Heart left ventricle (tissue), 16 donors: ENCODE results near the gene PRDM15. TPM values are rescaled to one million over a fixed set of nuclear protein-coding genes. Genes with fewer than 3 reads are reported as not detected.

Experiments
- ATAC-seq, 4 donors: fragments of 200-7000 bp; cut with Tn5 transposase; one replicate each; pipeline ENCODE4 v1.9.1; 2020 to 2022; ENCODE audit warnings: moderate library complexity in 4 of 4, mild to moderate bottlenecking in 3 of 4, moderate number of reproducible peaks in 1 of 4
- DNase-seq, 5 donors: peaks; one replicate each; pipeline ENCODE4 v3.0.0-alpha.2; 2020
- H3K27ac ChIP-seq, 12 donors: fragments of 200-600 bp; sonication (generic) in 4 of 12; one replicate each; pipeline versions ENCODE4 v1.5.0 to v1.8.0; 2016 to 2022; ENCODE audit warnings: mild to moderate bottlenecking in 2 of 12
- H3K27me3 ChIP-seq, 9 donors: fragments of 200-600 bp; sonication (generic) in 2 of 9; one replicate each; pipeline versions ENCODE4 v1.5.1 to v1.8.0; 2016 to 2022; ENCODE audit warnings: mild to moderate bottlenecking in 3 of 9
- H3K36me3 ChIP-seq, 9 donors: fragments of 200-600 bp; sonication (generic) in 2 of 9; one replicate each; pipeline versions ENCODE4 v1.5.0 to v1.8.0; 2018 to 2022; ENCODE audit warnings: mild to moderate bottlenecking in 2 of 9
- H3K4me1 ChIP-seq, 12 donors: fragments of 200-600 bp; sonication (generic) in 4 of 12; one replicate each; pipeline versions ENCODE4 v1.5.0 to v1.8.0; 2016 to 2022; ENCODE audit warnings: mild to moderate bottlenecking in 3 of 12
- H3K4me3 ChIP-seq, 12 donors: fragments of 200-600 bp; sonication (generic) in 4 of 12; one replicate each; pipeline versions ENCODE4 v1.5.0 to v1.8.0; 2017 to 2022; ENCODE audit warnings: mild to moderate bottlenecking in 9 of 12, moderate library complexity in 4 of 12
- H3K9me3 ChIP-seq, 12 donors: fragments of 200-600 bp; sonication (generic) in 4 of 12; one replicate each; pipeline versions ENCODE4 v1.5.0 to v1.8.0; 2016 to 2022; ENCODE audit warnings: mild to moderate bottlenecking in 1 of 12
- POLR2A ChIP-seq, 2 donors: fragments of 450-650 bp; IDR thresholded peaks; one replicate each; pipeline ENCODE4 v1.6.1; 2017; ENCODE audit warnings: antibody characterized with exemption in 2 of 2, mild to moderate bottlenecking in 2 of 2, moderate library complexity in 2 of 2
- WGBS, 4 donors: extraction: QIAGEN DNeasy Blood & Tissue Kit in 2 of 4; methylation state at CpG; one replicate each; pipeline versions ENCODE4 v1.1.5 to v1.1.7; 2013 to 2018; 5-methylcytosine and 5-hydroxymethylcytosine counted together
- intact Hi-C, 10 donors: fragments of 100-400 bp; cut with DNase I; formaldehyde crosslinking; loops; one replicate each; pipeline versions ENCODE4 v1.11.1 to v1.14.2; 2022
- polyA plus RNA-seq, 2 donors: library from polyadenylated mRNA; stranded (reverse); fragments of 200-250 nt; gene quantifications; one replicate each; pipeline ENCODE4 v1.2.3, GENCODE V29; 2013
- total RNA-seq, 9 donors: library from RNA; depleted of rRNA in 2 of 9; stranded (reverse); fragments of >200 nt in 2 of 9; fragmentation: NEBNext Ultra II Directional in 3 of 9; extraction: Animal tissue kit (Norgen Biotek cat#: 25700) in 3 of 9; gene quantifications; one replicate each; pipeline versions ENCODE4 v1.1.0 to v1.2.4, GENCODE V29; 2016 to 2023
- TF ChIP-seq, protein P1 (sequence below), 12 donors: fragments of 200-600 bp; sonication (generic) in 4 of 12; IDR thresholded peaks; one replicate each; pipeline versions ENCODE4 v1.5.0 to v1.8.0; 2018 to 2022; ENCODE audit warnings: antibody characterized with exemption in 12 of 12, mild to moderate bottlenecking in 5 of 12
- donor health status: ischemic (EF 13 %, LVEDD 7.1; RV severe dilation, severe dysfunction).
- donor health status: healthy with polysubstance abuse.
- donor health status: DM: no; HTN: yes; CAD: no.
- donor health status: DM: no; HTN: no; CAD: no.
- donor health status: ischemic (EF 25% LVEDD 6.9; RV normal size, moderate dysfunction).
- donor health status: ischemic (EF 25% LVEDD 5.7; RV mildly dilated, moderate dysfunction).
- donor health status: healthy.
- donor health status: DM: yes; HTN: yes; CAD: no.
- donor health status: ischemic (EF 35%, LVEDD 5.7; RV mildly dilated, moderate dysfunction).
- donor health status: nonischemic (EF 11% LVEDD 7.7; RV severe dilation, severe dysfunction).
- donor health status: DM: yes; HTN: yes; CAD: no.
- donor health status: PGD.
- donor health status: ischemic (EF 29% LVEDD 5.4; RV normal size, mild dysfunction).
- donor health status: nonischemic (EF 23%, LVEDD 6.1; RV moderate dilation, normal function).

Gene PRDM15
- total and polyA plus RNA-seq, 11 donors, result 2.1 to 6.3 (median 2.7) TPM

DNA sequence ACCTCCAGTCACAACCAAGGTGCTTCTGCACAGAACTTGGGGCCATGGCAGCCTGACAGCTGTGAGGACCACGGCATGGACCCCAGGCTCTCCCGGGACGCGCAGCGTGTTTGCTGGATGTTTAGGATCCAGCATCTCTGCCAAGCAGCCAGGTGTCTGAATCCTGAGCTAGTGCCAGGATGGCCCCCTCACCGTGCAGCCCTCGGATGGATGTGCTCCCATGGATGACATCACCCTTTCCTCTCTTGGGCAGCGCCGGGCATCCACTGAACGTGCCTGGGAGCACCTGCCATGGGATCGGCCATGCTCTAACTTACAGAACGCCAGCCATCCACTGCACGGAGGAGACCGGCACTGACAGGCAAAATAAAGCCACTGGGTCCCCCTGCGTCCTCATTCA is 53.9 kb downstream of the PRDM15 start:
- DNase-seq (peak in 1 of 5 donors; percentile 37), ATAC-seq (no peak)
- H3K27ac ChIP-seq, result no peak overlapping the region
- intact Hi-C loops, result no loop called here
- no peak for TF ChIP-seq POLR2A (IDR thresholded peaks at IDR 0.05)
- TF ChIP-seq, protein P1, sequence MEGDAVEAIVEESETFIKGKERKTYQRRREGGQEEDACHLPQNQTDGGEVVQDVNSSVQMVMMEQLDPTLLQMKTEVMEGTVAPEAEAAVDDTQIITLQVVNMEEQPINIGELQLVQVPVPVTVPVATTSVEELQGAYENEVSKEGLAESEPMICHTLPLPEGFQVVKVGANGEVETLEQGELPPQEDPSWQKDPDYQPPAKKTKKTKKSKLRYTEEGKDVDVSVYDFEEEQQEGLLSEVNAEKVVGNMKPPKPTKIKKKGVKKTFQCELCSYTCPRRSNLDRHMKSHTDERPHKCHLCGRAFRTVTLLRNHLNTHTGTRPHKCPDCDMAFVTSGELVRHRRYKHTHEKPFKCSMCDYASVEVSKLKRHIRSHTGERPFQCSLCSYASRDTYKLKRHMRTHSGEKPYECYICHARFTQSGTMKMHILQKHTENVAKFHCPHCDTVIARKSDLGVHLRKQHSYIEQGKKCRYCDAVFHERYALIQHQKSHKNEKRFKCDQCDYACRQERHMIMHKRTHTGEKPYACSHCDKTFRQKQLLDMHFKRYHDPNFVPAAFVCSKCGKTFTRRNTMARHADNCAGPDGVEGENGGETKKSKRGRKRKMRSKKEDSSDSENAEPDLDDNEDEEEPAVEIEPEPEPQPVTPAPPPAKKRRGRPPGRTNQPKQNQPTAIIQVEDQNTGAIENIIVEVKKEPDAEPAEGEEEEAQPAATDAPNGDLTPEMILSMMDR (IDR thresholded peaks at IDR 0.05), result no peak
- peaks cover 0 to 50% (median 18%) of the 10 kb centered on the region in 9 donors for H3K36me3 ChIP-seq
- no peaks in the 10 kb centered on the region for H3K27me3 ChIP-seq
- WGBS, 4 donors, result 70 to 85% (median 82%) methylated on average over 4 to 15 of the region's 15 CpGs
- H3K4me1 ChIP-seq, result no peaks in the 10 kb centered on the region
- H3K4me3 ChIP-seq, result no peak overlapping the region
- H3K9me3 ChIP-seq, result no peaks in the 10 kb centered on the region

DNA sequence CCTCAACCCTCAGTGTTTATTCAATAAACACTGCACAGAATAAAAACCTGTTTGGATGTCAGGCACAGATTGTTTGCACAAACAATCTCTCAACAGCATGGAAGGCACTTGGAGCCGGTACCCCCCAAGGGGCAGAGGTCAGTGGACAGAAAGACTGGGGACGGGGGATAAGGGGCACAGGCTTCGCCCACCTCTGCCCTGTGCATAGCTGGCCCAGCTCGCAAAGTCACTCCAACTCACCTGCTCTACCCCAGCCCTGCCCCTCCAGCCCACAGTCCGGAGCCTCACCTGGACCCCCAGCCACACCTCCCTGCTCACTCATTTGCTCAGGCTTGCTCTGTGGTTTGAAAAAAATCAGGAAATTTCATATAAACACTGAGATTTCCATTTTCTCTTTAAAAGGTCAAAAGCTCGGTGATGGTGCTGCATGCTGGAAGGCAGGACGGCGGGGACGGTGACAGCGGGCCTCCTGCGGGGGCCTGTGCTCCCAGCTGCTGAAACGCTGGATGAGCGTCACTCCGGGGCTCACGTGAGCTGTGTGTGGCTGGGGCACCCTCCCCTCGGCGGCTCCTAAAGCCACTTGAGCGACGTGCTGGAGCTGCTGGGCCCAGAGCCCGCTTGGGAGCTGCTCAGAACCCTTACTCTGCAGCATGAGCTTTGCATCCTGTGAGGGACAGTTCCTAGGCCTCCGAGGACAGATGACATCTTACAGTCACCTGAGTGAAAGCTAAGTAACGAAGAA is 54.5 kb downstream of the PRDM15 start:
- intact Hi-C loops, result no loop called here
- H3K36me3 ChIP-seq, result peaks cover 0 to 52% (median 18%) of the 10 kb centered on the region in 9 donors
- H3K9me3 ChIP-seq, result no peaks in the 10 kb centered on the region
- WGBS, 4 donors, result 81 to 90% (median 87%) methylated on average over 19 to 22 of the region's 22 CpGs
- no peak overlapping the region for H3K27ac ChIP-seq
- no peaks in the 10 kb centered on the region for H3K4me1 ChIP-seq
- DNase-seq, result no peak
- no peak for ATAC-seq
- H3K4me3 ChIP-seq, result no peak overlapping the region
- H3K27me3 ChIP-seq, result no peaks in the 10 kb centered on the region
- TF ChIP-seq, protein P1 (IDR thresholded peaks at IDR 0.05), result no peak
- no peak for TF ChIP-seq POLR2A (IDR thresholded peaks at IDR 0.05)

DNA sequence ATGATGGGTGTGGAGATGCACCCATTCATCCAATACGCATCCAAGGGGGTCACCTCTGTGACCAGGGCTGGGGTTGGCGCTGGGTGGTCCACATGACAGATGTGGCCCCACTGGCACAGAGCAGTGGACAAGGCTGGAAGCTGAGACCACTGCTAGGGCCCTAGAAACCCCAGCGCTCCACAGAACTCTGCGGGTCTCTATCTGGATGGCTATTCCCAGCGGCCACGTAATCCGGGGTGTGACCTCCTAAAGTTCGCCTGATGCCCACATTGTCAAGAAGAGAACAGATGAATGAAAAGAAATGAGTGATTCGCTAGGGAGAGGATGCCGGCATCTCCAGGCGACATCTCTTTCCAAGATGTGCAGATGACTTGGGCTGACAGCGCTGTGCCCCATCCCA is 55.2 kb downstream of the PRDM15 start:
- Histone ChIP-seq H3K27ac (no peak overlapping the region), H3K27me3 (no peaks in the 10 kb centered on the region), H3K4me1 (no peaks in the 10 kb centered on the region), H3K36me3 (peaks cover 0 to 53% (median 18%) of the 10 kb centered on the region in 9 donors), H3K4me3 (no peak overlapping the region), H3K9me3 (no peaks in the 10 kb centered on the region)
- 90 to 99% (median 95%) methylated on average over 12 of the region's 12 CpGs for WGBS, 4 donors
- no peak for DNase-seq
- TF ChIP-seq, protein P1 (IDR thresholded peaks at IDR 0.05), result no peak
- TF ChIP-seq POLR2A (IDR thresholded peaks at IDR 0.05), result no peak
- intact Hi-C loops, result no loop called here
- no peak for ATAC-seq

DNA sequence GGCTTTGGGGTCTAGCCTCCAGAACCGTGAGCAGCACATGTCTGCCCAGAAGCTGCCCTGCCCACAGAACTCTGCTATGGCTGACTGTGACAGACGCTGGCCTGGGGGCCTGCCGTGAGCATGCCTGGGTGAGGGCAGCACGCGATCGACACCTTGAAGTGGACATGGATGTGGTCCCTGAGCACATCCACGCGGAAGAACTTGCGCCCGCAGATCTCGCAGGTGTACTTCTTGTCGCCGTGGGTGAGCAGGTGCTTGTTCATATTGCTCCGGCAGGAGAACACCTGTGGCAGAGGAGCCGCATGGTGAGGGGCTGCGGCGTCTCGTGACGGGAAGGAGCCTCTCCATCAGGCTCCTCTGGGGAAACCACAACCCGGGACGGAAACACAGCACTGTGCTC is 56.0 kb downstream of the PRDM15 start:
- no peaks in the 10 kb centered on the region for H3K27me3 ChIP-seq
- no peak for ATAC-seq
- no peak overlapping the region for H3K4me3 ChIP-seq
- no peaks in the 10 kb centered on the region for H3K4me1 ChIP-seq
- peaks cover 0 to 52% (median 18%) of the 10 kb centered on the region in 9 donors for H3K36me3 ChIP-seq
- no peak for TF ChIP-seq POLR2A (IDR thresholded peaks at IDR 0.05)
- TF ChIP-seq, protein P1 (IDR thresholded peaks at IDR 0.05), result no peak
- H3K27ac ChIP-seq, result no peak overlapping the region
- peak in 1 of 5 donors; percentile 45 for DNase-seq
- intact Hi-C loops, result no loop called here
- H3K9me3 ChIP-seq, result no peaks in the 10 kb centered on the region
- 87 to 98% (median 92%) methylated on average over 21 of the region's 21 CpGs for WGBS, 4 donors
